ENCODE measurements around the gene OR2J3.
"Not testable (repeated sequence)": the region's sequence is repeated elsewhere in the genome, so short reads cannot be mapped to it uniquely, and the experiment has no call there.

The OR2J3 gene

GRCh38 chr6:29141606-29142005 is 33.7 kb downstream of the OR2J3 start:
- CTCF ChIA-PET = no interaction called here
- no peaks in the 10 kb centered on the region for H3K27me3 Mint-ChIP-seq

GRCh38 chr6:29142309-29142708 is 34.5 kb downstream of the OR2J3 start:
- H3K4me1 Mint-ChIP-seq = no peaks in the 10 kb centered on the region
- H3K9me3 Mint-ChIP-seq = peaks cover 2% of the 10 kb centered on the region
- no peaks in the 10 kb centered on the region for H3K36me3 Mint-ChIP-seq
- no peak overlapping the region for H3K27ac Mint-ChIP-seq
- H3K4me3 Mint-ChIP-seq = no peak overlapping the region
- no peak for DNase-seq
- CTCF ChIA-PET = no interaction called here
- H3K27me3 Mint-ChIP-seq = no peaks in the 10 kb centered on the region

More at GRCh38 chr6:29141606-29142005, 33.7 kb downstream of the OR2J3 start:
- DNase-seq = no peak
- Mint-ChIP-seq H3K27ac (no peak overlapping the region), H3K4me1 (no peaks in the 10 kb centered on the region), H3K4me3 (no peak overlapping the region), H3K9me3 (peaks cover 2% of the 10 kb centered on the region), H3K36me3 (no peaks in the 10 kb centered on the region)

GRCh38 chr6:29146179-29146578 is 38.3 kb downstream of the OR2J3 start:
- DNase-seq = no peak
- Mint-ChIP-seq H3K27ac (no peak overlapping the region), H3K9me3 (peaks cover 2% of the 10 kb centered on the region), H3K4me3 (no peak overlapping the region), H3K27me3 (no peaks in the 10 kb centered on the region), H3K36me3 (no peaks in the 10 kb centered on the region), H3K4me1 (no peaks in the 10 kb centered on the region)
- CTCF ChIA-PET = no interaction called here

- H3K27ac Mint-ChIP-seq = no peak overlapping the region
- no peak overlapping the region for H3K4me3 Mint-ChIP-seq
- no peak for DNase-seq
- peaks cover 2% of the 10 kb centered on the region for H3K9me3 Mint-ChIP-seq
- H3K27me3 Mint-ChIP-seq = no peaks in the 10 kb centered on the region
- no peaks in the 10 kb centered on the region for H3K4me1 Mint-ChIP-seq
- H3K36me3 Mint-ChIP-seq = no peaks in the 10 kb centered on the region
- CTCF ChIA-PET = no interaction called here
These were observed 39.2 kb downstream of the OR2J3 start for GRCh38 chr6:29147074-29147473.

- CTCF ChIA-PET, H3K4me3 Mint-ChIP-seq, H3K36me3 Mint-ChIP-seq, H3K27me3 Mint-ChIP-seq, H3K27ac Mint-ChIP-seq, H3K4me1 Mint-ChIP-seq, DNase-seq, H3K9me3 Mint-ChIP-seq: not testable (repeated sequence)
These were observed 41.6 kb downstream of the OR2J3 start for GRCh38 chr6:29149444-29149843.

- CTCF ChIA-PET = no interaction called here
- Mint-ChIP-seq H3K9me3 (no peaks in the 10 kb centered on the region), H3K27me3 (no peaks in the 10 kb centered on the region), H3K4me1 (no peaks in the 10 kb centered on the region), H3K4me3 (no peak overlapping the region), H3K27ac (no peak overlapping the region), H3K36me3 (no peaks in the 10 kb centered on the region)
- no peak for DNase-seq
These were observed 45.2 kb downstream of the OR2J3 start for GRCh38 chr6:29153083-29153482.

GRCh38 chr6:29155182-29155581 is 47.3 kb downstream of the OR2J3 start:
- H3K36me3 Mint-ChIP-seq, CTCF ChIA-PET, DNase-seq, H3K9me3 Mint-ChIP-seq, H3K27ac Mint-ChIP-seq, H3K4me3 Mint-ChIP-seq, H3K4me1 Mint-ChIP-seq, H3K27me3 Mint-ChIP-seq: not testable (repeated sequence)

GRCh38 chr6:29159922-29160321 is 52.1 kb downstream of the OR2J3 start:
- CTCF ChIA-PET, H3K36me3 Mint-ChIP-seq, H3K27me3 Mint-ChIP-seq, H3K4me1 Mint-ChIP-seq, H3K9me3 Mint-ChIP-seq, H3K27ac Mint-ChIP-seq, DNase-seq, H3K4me3 Mint-ChIP-seq: not testable (repeated sequence)

All from activated naive CD4-positive, alpha-beta T cell treated with anti-CD3 and anti-CD28 coated beads, Interleukin-2, amount 10 ng/mL, durations not matched to agents 7 days and 5 days (primary cell).